RWPE1 (cell line): ENCODE data around the gene CRABP1.

Experiments
- CTCF ChIA-PET: fragments of 350-600 bp; sonication (Branson Sonifier 250); formaldehyde crosslinking; extraction: SDS; loops from one replicate; lab custom pipeline; 2021; lab: Yijun Ruan, JAX
- POLR2A ChIA-PET: fragments of 400-600 bp; formaldehyde crosslinking; extraction: SDS; loops from one replicate; lab custom pipeline; 2020; ENCODE audit warnings: antibody characterized with exemption; ENCODE audit not compliant: low non-redundant PET; lab: Yijun Ruan, JAX
- DNase-seq: peaks from one replicate; pipeline ENCODE4 v3.0.0; 2012; ENCODE audit warnings: low spot score
- H3K27ac ChIP-seq: fragments of 450-650 bp; 2 replicates; pipeline ENCODE4 v1.5.1; 2017
- CTCF ChIP-seq: fragments of 450-650 bp; conservative IDR thresholded peaks from 2 replicates; pipeline ENCODE4 v1.5.1; 2017; ENCODE audit warnings: low read depth, mild to moderate bottlenecking

Gene CRABP1

GRCh38 chr15:78341057-78341987 lies 1.2 kb downstream of the CRABP1 start:
- no peak for DNase-seq
- TF ChIP-seq CTCF: no peak
- ChIA-PET CTCF (no interaction called here), POLR2A (no interaction called here)
- no peak overlapping the region for H3K27ac ChIP-seq

DNA sequence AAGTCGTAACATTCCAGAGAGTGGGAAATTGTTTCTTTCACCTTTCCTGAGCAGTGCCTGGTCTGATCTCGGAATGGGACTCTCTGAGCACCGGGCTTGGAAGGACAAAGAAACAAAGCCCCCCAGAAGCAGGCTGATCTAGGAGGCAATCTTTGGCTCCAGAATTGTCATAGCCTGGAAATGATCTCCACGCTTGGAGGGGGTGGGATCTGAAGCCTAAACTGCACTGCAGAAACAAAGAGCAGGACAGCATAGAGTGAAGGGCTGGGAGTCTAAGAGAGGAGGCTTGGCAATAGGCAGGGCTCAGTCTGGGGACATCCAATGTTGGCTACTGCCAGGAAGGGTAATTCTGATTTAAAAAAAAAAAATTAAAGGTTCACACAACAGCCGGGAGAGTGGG lies 1.9 kb downstream of the CRABP1 start:
- POLR2A ChIA-PET: no interaction called here
- DNase-seq: no peak
- H3K27ac ChIP-seq: no peak overlapping the region
- CTCF ChIA-PET: interaction anchor here (0.7 kb wide), 1 partner anchor 421 kb away, joined by 5 read pairs; no protein-coding TSS in a partner anchor
- TF ChIP-seq CTCF: no peak

DNA sequence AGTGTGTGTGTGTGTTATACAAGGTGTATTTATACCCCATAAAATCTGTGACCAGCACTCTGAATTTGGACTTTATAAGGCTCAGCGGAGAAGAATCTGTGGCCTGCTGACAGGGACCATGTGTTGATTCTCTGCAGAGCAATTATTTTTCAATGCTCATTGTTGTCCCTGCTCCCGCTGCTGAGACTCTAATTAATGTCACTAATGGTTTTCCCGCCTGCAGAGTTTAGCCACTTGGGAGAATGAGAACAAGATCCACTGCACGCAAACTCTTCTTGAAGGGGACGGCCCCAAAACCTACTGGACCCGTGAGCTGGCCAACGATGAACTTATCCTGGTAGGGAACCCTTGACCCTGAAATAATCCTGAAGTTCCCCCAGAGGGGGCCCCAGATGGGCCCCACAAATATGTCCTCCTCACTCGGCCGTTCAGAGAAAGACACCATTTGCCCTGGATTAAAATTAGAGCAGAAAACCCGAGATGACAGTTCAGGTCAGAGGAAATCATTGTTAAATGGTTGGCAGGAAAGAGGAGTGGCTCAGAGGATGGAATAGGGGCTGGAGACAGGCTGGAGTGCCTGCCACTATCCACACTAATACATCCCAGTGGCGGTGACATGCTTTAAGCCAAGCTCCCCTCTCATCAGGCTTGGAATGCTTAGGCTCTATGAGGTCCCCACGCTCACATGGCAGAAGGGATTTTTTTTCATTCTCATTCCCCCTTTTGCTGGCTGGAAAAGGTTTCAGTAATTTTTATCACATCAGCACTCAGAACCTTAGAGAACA lies 3.3 kb downstream of the CRABP1 start:
- no peak for DNase-seq
- no peak overlapping the region for H3K27ac ChIP-seq
- ChIA-PET POLR2A (no interaction called here), CTCF (no interaction called here)
- TF ChIP-seq CTCF: no peak

- CTCF ChIA-PET: no interaction called here
- no peak for DNase-seq
- no peak for TF ChIP-seq CTCF
- POLR2A ChIA-PET: interaction anchor here (0.5 kb wide), 1 partner anchor 46 kb away, joined by 3 read pairs; no protein-coding TSS in a partner anchor
- H3K27ac ChIP-seq: no peak overlapping the region
Measured at GRCh38 chr15:78345396-78346125, 5.4 kb downstream of the CRABP1 start.

- ChIA-PET POLR2A (no interaction called here), CTCF (interaction anchor here (0.5 kb wide), 1 partner anchor 338 kb away, joined by 9 read pairs; no protein-coding TSS in a partner anchor)
- TF ChIP-seq CTCF: no peak
- no peak for DNase-seq
- H3K27ac ChIP-seq: no peak overlapping the region
Measured at GRCh38 chr15:78347586-78348543, 7.7 kb downstream of the CRABP1 start.
